SHP77 treated with DMSO at 0.1 percent for 48 hours (cell line): ENCODE data around the gene ANO2.

Experiments
- DNase-seq: peaks from one replicate; lab custom pipeline; 2025; lab: John Stamatoyannopoulos, UW

Gene ANO2

GRCh38 chr12:5622280-5622679 lies 322.8 kb downstream of the ANO2 start:
- DNase-seq = no peak

- DNase-seq = no peak
Measured at GRCh38 chr12:5621329-5621728, 323.7 kb downstream of the ANO2 start.

GRCh38 chr12:5620896-5621295 lies 324.2 kb downstream of the ANO2 start:
- DNase-seq = no peak

GRCh38 chr12:5619628-5620027 lies 325.4 kb downstream of the ANO2 start:
- no peak for DNase-seq

GRCh38 chr12:5616854-5617253 lies 328.2 kb downstream of the ANO2 start:
- DNase-seq = no peak

- no peak for DNase-seq
Measured at GRCh38 chr12:5615760-5616159, 329.3 kb downstream of the ANO2 start.

- DNase-seq = no peak
Measured at GRCh38 chr12:5614256-5614655, 330.8 kb downstream of the ANO2 start.

- DNase-seq = no peak
Measured at GRCh38 chr12:5612556-5613410, 332.3 kb downstream of the ANO2 start.

GRCh38 chr12:5611162-5611561 lies 333.9 kb downstream of the ANO2 start:
- DNase-seq = no peak

- DNase-seq = no peak
Measured at GRCh38 chr12:5599378-5599777, 345.7 kb downstream of the ANO2 start.

- no peak for DNase-seq
Measured at GRCh38 chr12:5593998-5594397, 351.1 kb downstream of the ANO2 start.

- DNase-seq = no peak
Measured at GRCh38 chr12:5593086-5593485, 352.0 kb downstream of the ANO2 start.

- no peak for DNase-seq
Measured at GRCh38 chr12:5592310-5592709, 352.7 kb downstream of the ANO2 start.

- DNase-seq = no peak
Measured at GRCh38 chr12:5590316-5590715, 354.7 kb downstream of the ANO2 start.

GRCh38 chr12:5589054-5589453 lies 356.0 kb downstream of the ANO2 start:
- DNase-seq = no peak

- DNase-seq = no peak
Measured at GRCh38 chr12:5588591-5588990, 356.5 kb downstream of the ANO2 start.

- DNase-seq = no peak
Measured at GRCh38 chr12:5588176-5588575, 356.9 kb downstream of the ANO2 start.

GRCh38 chr12:5587711-5588121 lies 357.3 kb downstream of the ANO2 start:
- DNase-seq = no peak

- DNase-seq = no peak
Measured at GRCh38 chr12:5586201-5586600, 358.9 kb downstream of the ANO2 start.

GRCh38 chr12:5585178-5585577 lies 359.9 kb downstream of the ANO2 start:
- no peak for DNase-seq

- DNase-seq = no peak
Measured at GRCh38 chr12:5584412-5585175, 360.5 kb downstream of the ANO2 start.

- no peak for DNase-seq
Measured at GRCh38 chr12:5582541-5582940, 362.5 kb downstream of the ANO2 start.

- no peak for DNase-seq
Measured at GRCh38 chr12:5582018-5582417, 363.0 kb downstream of the ANO2 start.
